HFFc6 (cell line): ENCODE results near the gene TSPAN18. TPM values are rescaled to one million over a fixed set of nuclear protein-coding genes. Genes with fewer than 3 reads are reported as not detected.

Source experiments
- DNase-seq: peaks from one replicate; pipeline ENCODE4 v3.0.0-alpha.2; 2018
- H3K27ac Mint-ChIP-seq: 2 replicates; pipeline ENCODE4 v1.8.0; 2020; ENCODE audit warnings: mild to moderate bottlenecking, mixed read lengths
- H3K27me3 Mint-ChIP-seq: 2 replicates; pipeline ENCODE4 v1.8.0; 2021; ENCODE audit warnings: mild to moderate bottlenecking, moderate library complexity, mixed read lengths; ENCODE audit not compliant: insufficient read depth
- H3K36me3 Mint-ChIP-seq: 2 replicates; pipeline ENCODE4 v1.8.0; 2021; ENCODE audit warnings: low read depth, mixed read lengths
- H3K4me1 Mint-ChIP-seq: 2 replicates; pipeline ENCODE4 v1.8.0; 2020; ENCODE audit warnings: low read depth, mixed read lengths
- H3K4me3 Mint-ChIP-seq: 2 replicates; pipeline ENCODE4 v1.8.0; 2020; ENCODE audit warnings: mild to moderate bottlenecking, moderate library complexity, mixed read lengths
- H3K9me3 Mint-ChIP-seq: 2 replicates; pipeline ENCODE4 v1.8.0; 2020; ENCODE audit warnings: mild to moderate bottlenecking, mixed read lengths
- CTCF ChIP-seq: fragments of 200-600 bp; sonication (generic); IDR thresholded peaks from 2 replicates; pipeline ENCODE4 v1.5.0; 2021; ENCODE audit warnings: antibody characterized with exemption, mild to moderate bottlenecking
- total RNA-seq, 6 experiments: library from RNA; stranded (reverse); fragmentation: NEBNext Ultra II Directional; extraction: Animal tissue kit (Norgen Biotek cat#: 25700); gene quantifications; 2 replicates in 1 of 6; 3 replicates in 5 of 6; pipeline ENCODE4 v1.2.3, GENCODE V29; 2021

The TSPAN18 gene
- total RNA-seq, 6 experiments from 2014 or later, result 0.09 TPM; not detected in 5

GRCh38 chr11:44943696-44944095 lies 216.9 kb downstream of the TSPAN18 start:
- peaks cover 28% of the 10 kb centered on the region for H3K27me3 Mint-ChIP-seq
- H3K4me3 Mint-ChIP-seq, result no peak overlapping the region
- no peaks in the 10 kb centered on the region for H3K4me1 Mint-ChIP-seq
- no peaks in the 10 kb centered on the region for H3K36me3 Mint-ChIP-seq
- H3K27ac Mint-ChIP-seq, result no peak overlapping the region
- no peak for DNase-seq
- no peak for TF ChIP-seq CTCF
- H3K9me3 Mint-ChIP-seq, result no peaks in the 10 kb centered on the region

- no peaks in the 10 kb centered on the region for H3K4me1 Mint-ChIP-seq
These were observed 217.6 kb downstream of the TSPAN18 start for GRCh38 chr11:44944181-44944852.

GRCh38 chr11:44944853-44945235 lies 218.1 kb downstream of the TSPAN18 start:
- TF ChIP-seq CTCF, result no peak
- no peak overlapping the region for H3K27ac Mint-ChIP-seq
- no peaks in the 10 kb centered on the region for H3K9me3 Mint-ChIP-seq
- no peaks in the 10 kb centered on the region for H3K4me1 Mint-ChIP-seq
- DNase-seq, result no peak
- H3K4me3 Mint-ChIP-seq, result no peak overlapping the region
- no peaks in the 10 kb centered on the region for H3K36me3 Mint-ChIP-seq
- H3K27me3 Mint-ChIP-seq, result peaks cover 35% of the 10 kb centered on the region

More at GRCh38 chr11:44944181-44944852, 217.6 kb downstream of the TSPAN18 start:
- DNase-seq, result no peak
- no peak for TF ChIP-seq CTCF
- Mint-ChIP-seq H3K27ac (no peak overlapping the region), H3K36me3 (no peaks in the 10 kb centered on the region), H3K4me3 (no peak overlapping the region), H3K9me3 (no peaks in the 10 kb centered on the region), H3K27me3 (peaks cover 34% of the 10 kb centered on the region)

- H3K36me3 Mint-ChIP-seq, result no peaks in the 10 kb centered on the region
- TF ChIP-seq CTCF, result no peak
- no peak overlapping the region for H3K27ac Mint-ChIP-seq
- H3K9me3 Mint-ChIP-seq, result no peaks in the 10 kb centered on the region
- no peak overlapping the region for H3K4me3 Mint-ChIP-seq
- peaks cover 35% of the 10 kb centered on the region for H3K27me3 Mint-ChIP-seq
- H3K4me1 Mint-ChIP-seq, result no peaks in the 10 kb centered on the region
- DNase-seq, result no peak
These were observed 218.9 kb downstream of the TSPAN18 start for GRCh38 chr11:44945666-44946065.

- no peak for DNase-seq
- Mint-ChIP-seq H3K27ac (no peak overlapping the region), H3K9me3 (no peaks in the 10 kb centered on the region), H3K4me1 (no peaks in the 10 kb centered on the region), H3K27me3 (peaks cover 34% of the 10 kb centered on the region), H3K4me3 (no peak overlapping the region), H3K36me3 (no peaks in the 10 kb centered on the region)
- no peak for TF ChIP-seq CTCF
These were observed 219.5 kb downstream of the TSPAN18 start for GRCh38 chr11:44946263-44946662.

- H3K4me1 Mint-ChIP-seq, result no peaks in the 10 kb centered on the region
- no peak for TF ChIP-seq CTCF
- no peak overlapping the region for H3K27ac Mint-ChIP-seq
- H3K9me3 Mint-ChIP-seq, result no peaks in the 10 kb centered on the region
- H3K4me3 Mint-ChIP-seq, result no peak overlapping the region
- DNase-seq, result no peak
- H3K27me3 Mint-ChIP-seq, result peaks cover 36% of the 10 kb centered on the region
- no peaks in the 10 kb centered on the region for H3K36me3 Mint-ChIP-seq
These were observed 220.4 kb downstream of the TSPAN18 start for GRCh38 chr11:44947114-44947513.
